NT2/D1 (cell line): ENCODE measurements around the gene SPATA9.

Experiments used
- SUZ12 ChIP-seq: IDR thresholded peaks from 2 replicates; pipeline ENCODE4 v1.6.1; 2011; ENCODE audit not compliant: insufficient read length, insufficient read depth; ENCODE audit errors: extremely low read depth
- YY1 ChIP-seq: IDR thresholded peaks from 2 replicates; pipeline ENCODE4 v1.6.1; 2011; ENCODE audit not compliant: insufficient read length, insufficient read depth
- ZNF274 ChIP-seq: IDR thresholded peaks from 2 replicates; pipeline ENCODE4 v1.6.1; 2011; ENCODE audit warnings: mild to moderate bottlenecking, low read depth, low read length

DNA sequence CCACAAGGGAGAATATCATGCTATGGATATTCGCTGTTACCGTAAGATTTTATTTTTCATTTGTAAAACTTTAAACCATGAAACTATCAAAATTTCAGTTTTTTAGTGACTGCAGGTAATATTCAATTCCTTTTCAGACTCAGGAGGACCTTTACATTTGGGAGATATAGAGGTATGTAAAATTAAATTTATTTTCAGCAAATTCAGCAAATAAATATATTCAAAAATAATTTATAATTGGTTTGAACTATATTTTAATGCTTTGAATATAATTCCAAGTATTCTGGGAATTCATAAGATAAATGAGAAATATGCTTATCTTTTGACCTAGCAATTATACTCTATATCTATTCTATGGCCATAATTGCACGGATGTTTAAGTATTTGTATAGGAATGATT lies 28.6 kb downstream of the SPATA9 start:
- no peak for TF ChIP-seq SUZ12
- TF ChIP-seq YY1: no peak
- no peak for TF ChIP-seq ZNF274
